Measurements from ENCODE around the gene SECISBP2.

Gene SECISBP2

GRCh38 chr9:89383721-89384300, 65.5 kb downstream of the SECISBP2 start:
- ATAC-seq: no peak

GRCh38 chr9:89384783-89385182, 66.5 kb downstream of the SECISBP2 start:
- no peak for ATAC-seq

GRCh38 chr9:89386206-89386605, 67.9 kb downstream of the SECISBP2 start:
- no peak for ATAC-seq

- ATAC-seq: no peak
Measured at GRCh38 chr9:89386797-89387196, 68.5 kb downstream of the SECISBP2 start.

- ATAC-seq: no peak
Measured at GRCh38 chr9:89387197-89387849, 69.0 kb downstream of the SECISBP2 start.

- peak in 1 of 2 donors; percentile 17 for ATAC-seq
Measured at GRCh38 chr9:89388084-89388867, 70.0 kb downstream of the SECISBP2 start.

- no peak for ATAC-seq
Measured at GRCh38 chr9:89388868-89389177, 70.5 kb downstream of the SECISBP2 start.

- ATAC-seq: no peak
Measured at GRCh38 chr9:89390068-89390555, 71.8 kb downstream of the SECISBP2 start.

GRCh38 chr9:89390578-89391116, 72.3 kb downstream of the SECISBP2 start:
- ATAC-seq: no peak

- no peak for ATAC-seq
Measured at GRCh38 chr9:89391585-89391984, 73.3 kb downstream of the SECISBP2 start.

GRCh38 chr9:89394412-89394811, 76.1 kb downstream of the SECISBP2 start:
- no peak for ATAC-seq

GRCh38 chr9:89395931-89396710, 77.8 kb downstream of the SECISBP2 start:
- no peak for ATAC-seq

GRCh38 chr9:89397471-89397870, 79.2 kb downstream of the SECISBP2 start:
- no peak for ATAC-seq

GRCh38 chr9:89398621-89399020, 80.3 kb downstream of the SECISBP2 start:
- no peak for ATAC-seq

GRCh38 chr9:89400403-89401116, 82.3 kb downstream of the SECISBP2 start:
- peak; percentile 18 to 55 for ATAC-seq

GRCh38 chr9:89402695-89403427, 84.6 kb downstream of the SECISBP2 start:
- ATAC-seq: no peak

- no peak for ATAC-seq
Measured at GRCh38 chr9:89404074-89404473, 85.8 kb downstream of the SECISBP2 start.

- no peak for ATAC-seq
Measured at GRCh38 chr9:89405826-89406225, 87.5 kb downstream of the SECISBP2 start.

- ATAC-seq: no peak
Measured at GRCh38 chr9:89407070-89407469, 88.8 kb downstream of the SECISBP2 start.

- ATAC-seq: peak; percentile 30 to 52
Measured at GRCh38 chr9:89408628-89409101, 90.4 kb downstream of the SECISBP2 start.

Data from activated CD4-positive, CD25-positive, alpha-beta regulatory T cell treated with anti-CD3 and anti-CD28 coated beads, Interleukin-2, amount 50 U/mL, for 24 hours (primary cell).